Retinal pigment epithelial cell (primary cell): ENCODE results near the gene SIX2.
"Not testable (repeated sequence)": the region's sequence is repeated elsewhere in the genome, so short reads cannot be mapped to it uniquely, and the experiment has no call there.

Experiments
- DNase-seq: peaks from one replicate; pipeline ENCODE4 v3.0.0-alpha.2; 2010; ENCODE audit warnings: low read depth
- H3K4me3 ChIP-seq: 2 replicates; pipeline ENCODE4 v1.5.1; 2011; ENCODE audit warnings: mild to moderate bottlenecking, low read length, control low read depth, moderate library complexity
- CTCF ChIP-seq: conservative IDR thresholded peaks from 2 replicates; pipeline ENCODE4 v1.5.1; 2011; ENCODE audit warnings: low read depth, low read length, control low read depth, inconsistent platforms

SIX2 gene

GRCh38 chr2:45046786-45047185 is 37.5 kb upstream of the SIX2 start:
- no peak for TF ChIP-seq CTCF
- H3K4me3 ChIP-seq: no peak overlapping the region
- no peak for DNase-seq

DNA sequence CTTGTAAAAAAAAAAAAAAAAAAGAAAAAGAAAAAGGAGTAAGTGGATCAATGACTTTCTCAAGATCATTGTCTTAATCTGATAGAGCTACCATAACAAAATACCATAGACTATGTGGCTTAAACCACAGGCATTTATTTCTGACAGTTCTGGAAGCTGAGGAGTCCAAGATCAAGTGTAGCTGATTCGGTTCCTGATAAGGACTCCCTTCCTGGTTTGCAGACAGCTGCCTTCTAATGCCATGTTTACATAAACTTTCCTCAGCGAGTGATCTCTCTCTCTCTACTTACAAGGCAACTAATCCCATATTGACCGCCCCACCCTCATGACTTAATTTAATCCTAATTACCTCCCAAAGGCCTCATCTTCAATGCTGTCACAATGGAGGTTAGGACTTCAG is 36.5 kb upstream of the SIX2 start:
- TF ChIP-seq CTCF: no peak
- no peak overlapping the region for H3K4me3 ChIP-seq
- no peak for DNase-seq

DNA sequence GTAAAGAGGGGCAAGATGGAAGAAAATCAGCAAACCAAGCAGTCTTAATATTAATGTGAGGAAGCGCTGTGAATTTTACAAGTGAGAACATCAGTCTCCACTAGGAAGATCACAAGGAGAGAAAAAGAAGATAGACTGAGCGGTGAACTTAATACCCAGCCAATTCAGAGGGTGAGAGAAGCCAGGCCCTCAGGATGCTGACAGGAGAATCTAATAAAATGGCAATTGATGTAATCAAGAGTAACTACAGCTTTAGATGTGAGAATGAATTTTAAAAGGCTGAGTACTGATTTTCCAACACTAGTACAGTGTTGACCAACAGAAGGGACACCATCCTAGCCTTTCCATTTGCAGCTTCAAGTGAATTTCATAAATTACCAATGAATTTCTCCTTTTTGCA is 35.7 kb upstream of the SIX2 start:
- H3K4me3 ChIP-seq: no peak overlapping the region
- TF ChIP-seq CTCF: no peak
- DNase-seq: no peak

- no peak for TF ChIP-seq CTCF
- H3K4me3 ChIP-seq: no peak overlapping the region
- no peak for DNase-seq
Observed at GRCh38 chr2:45043174-45043573, 33.9 kb upstream of the SIX2 start.

DNA sequence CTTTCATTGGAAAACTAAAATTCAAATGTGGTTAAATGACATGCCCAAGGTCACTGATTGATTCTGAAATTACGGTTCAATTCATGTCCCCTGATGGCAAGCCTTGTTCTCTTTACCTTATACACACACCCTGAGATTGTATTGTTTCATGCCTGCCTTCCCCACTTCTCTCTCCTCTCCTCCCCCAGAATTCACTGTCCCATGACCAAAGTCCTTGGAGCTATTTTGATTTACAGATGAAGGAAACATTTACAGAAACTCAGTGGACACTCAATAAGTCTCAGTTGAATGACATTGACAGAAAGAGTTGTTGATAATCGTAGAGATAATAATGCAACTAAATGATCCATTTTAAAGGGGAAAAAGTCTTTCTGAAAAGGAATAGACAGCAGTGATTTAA is 33.1 kb upstream of the SIX2 start:
- DNase-seq: no peak
- no peak overlapping the region for H3K4me3 ChIP-seq
- no peak for TF ChIP-seq CTCF

DNA sequence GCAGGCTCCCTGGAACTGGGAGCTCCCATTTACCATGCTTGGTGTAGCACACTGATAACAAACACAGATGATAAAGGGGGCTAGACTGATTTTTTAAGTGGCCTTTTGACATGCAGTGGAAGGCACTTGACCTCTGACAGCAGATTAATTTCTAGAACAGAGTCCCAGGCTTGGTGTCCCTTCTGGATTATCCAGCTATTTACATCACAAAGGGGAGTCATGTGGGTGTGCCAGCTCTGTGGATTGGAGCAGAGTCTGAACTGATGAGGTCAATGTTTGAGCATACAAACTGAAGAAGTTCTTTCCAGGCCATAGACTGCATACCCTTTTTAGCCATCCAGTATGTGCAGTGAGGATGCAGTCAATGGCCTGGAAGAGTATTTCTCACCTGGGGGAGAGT is 31.5 kb upstream of the SIX2 start:
- H3K4me3 ChIP-seq: no peak overlapping the region
- DNase-seq: no peak
- TF ChIP-seq CTCF: no peak

DNA sequence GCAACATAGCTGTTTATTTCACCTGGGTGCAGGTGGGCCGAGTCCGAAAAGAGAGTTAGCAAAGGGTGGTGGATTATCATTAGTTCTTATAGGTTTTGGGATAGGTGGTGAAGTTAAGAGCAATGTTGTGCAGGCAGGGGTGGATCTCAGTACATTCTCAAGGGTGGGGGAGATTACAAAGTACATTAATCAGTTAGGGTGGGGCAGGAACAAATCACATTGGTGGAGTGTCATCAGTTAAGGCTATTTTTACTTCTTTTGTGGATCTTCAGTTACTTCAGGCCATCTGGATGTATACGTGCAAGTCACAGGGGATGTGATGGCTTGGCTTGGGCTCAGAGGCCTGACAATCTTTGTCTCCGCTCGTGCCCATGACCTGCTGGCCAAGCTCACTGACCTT is 30.6 kb upstream of the SIX2 start:
- H3K4me3 ChIP-seq, DNase-seq: not testable (repeated sequence)

GRCh38 chr2:45038861-45039260 is 29.6 kb upstream of the SIX2 start:
- H3K4me3 ChIP-seq, DNase-seq: not testable (repeated sequence)
